HepG2 (cell line): ENCODE data around the gene MRPL18. TPM values are rescaled to one million over a fixed set of nuclear protein-coding genes. Genes with fewer than 3 reads are reported as not detected.
"Not testable (repeated sequence)": the region's sequence is repeated elsewhere in the genome, so short reads cannot be mapped to it uniquely, and the experiment has no call there.

Experiments
- ATAC-seq: fragments of 200-7000 bp; cut with Tn5 transposase; 3 replicates; pipeline ENCODE4 v1.9.1; 2020; ENCODE audit warnings: mild to moderate bottlenecking, moderate library complexity
- BruUV-seq: library from RNA; stranded (reverse); fragments of 400-500 nt; replicated peaks from 2 replicates; lab custom pipeline; 2021; lab: Mats Ljungman, UMichigan
- CTCF ChIA-PET: fragments of 300-600 bp; formaldehyde crosslinking; extraction: SDS; loops from one replicate; lab custom pipeline; 2021; ENCODE audit warnings: low total read pairs, inconsistent platforms, low intra/inter-chr PET ratio; lab: Yijun Ruan, JAX
- POLR2A ChIA-PET: fragments of 350-600 bp; sonication (Branson Sonifier 250); formaldehyde crosslinking; loops from one replicate; lab custom pipeline; 2020; ENCODE audit warnings: antibody characterized with exemption, inconsistent platforms; lab: Yijun Ruan, JAX
- DNase-seq: peaks from one replicate; pipeline ENCODE4 v3.0.0-alpha.2; 2015; ENCODE audit warnings: low spot score
- FAIRE-seq: peaks from 3 replicates; lab custom pipeline; 2011; peaks lifted over from hg19 to GRCh38; lab: Jason Lieb, UNC
- H2AFZ ChIP-seq: one replicate; pipeline ENCODE4 v1.6.1; 2011; ENCODE audit warnings: low read length, inconsistent platforms
- H3K27ac ChIP-seq: fragments of 300-600 bp; 3 replicates; pipeline ENCODE4 v1.8.0; 2011; ENCODE audit warnings: mixed run types, mild to moderate bottlenecking, mixed read lengths, low read length, inconsistent platforms; ENCODE audit not compliant: insufficient read depth; ENCODE audit errors: extremely low read length
- H3K27me3 ChIP-seq, 2 experiments: fragments of 200-600 bp in 1 of 2; 2 replicates in 1 of 2; 3 replicates in 1 of 2; pipeline versions ENCODE4 v1.6.0 to v1.8.0; 2011; ENCODE audit warnings: low read length in 2 of 2, mild to moderate bottlenecking in 2 of 2, moderate library complexity in 2 of 2, inconsistent platforms in 1 of 2; ENCODE audit not compliant: insufficient read depth in 2 of 2, control insufficient read depth in 1 of 2
- H3K36me3 ChIP-seq, 2 experiments: fragments of 200-600 bp in 1 of 2; replicated peaks in 1 of 2; 2 replicates in 1 of 2; 3 replicates in 1 of 2; pipeline versions ENCODE4 v1.5.1 to v1.8.0; 2011; ENCODE audit warnings: low read length in 2 of 2, inconsistent platforms in 1 of 2; ENCODE audit not compliant: insufficient read depth in 2 of 2, control insufficient read depth in 1 of 2
- H3K4me1 ChIP-seq: 2 replicates; pipeline ENCODE4 v1.5.1; 2012; ENCODE audit warnings: low read length, inconsistent platforms; ENCODE audit not compliant: insufficient read depth
- H3K4me2 ChIP-seq: 2 replicates; pipeline ENCODE4 v1.6.0; 2011; ENCODE audit warnings: low read depth, low read length, inconsistent platforms
- H3K4me3 ChIP-seq, 3 experiments: fragments of 200-600 bp in 1 of 3; sonication (generic), shearing (Covaris generic) in 1 of 3; replicated peaks in 1 of 3; 2 replicates each; pipeline ENCODE4 v1.5.1; 2011 to 2016; ENCODE audit warnings: low read length in 3 of 3, inconsistent platforms in 2 of 3, low read depth in 2 of 3, mild to moderate bottlenecking in 2 of 3, control low read depth in 1 of 3, mixed read lengths in 1 of 3; ENCODE audit not compliant: insufficient read depth in 1 of 3
- H3K79me2 ChIP-seq: one replicate; pipeline ENCODE4 v1.6.1; 2011; ENCODE audit warnings: low read length, inconsistent platforms; ENCODE audit not compliant: insufficient read depth
- H3K9ac ChIP-seq: 2 replicates; pipeline ENCODE4 v1.6.0; 2011; ENCODE audit warnings: mild to moderate bottlenecking, low read depth, low read length, inconsistent platforms; ENCODE audit not compliant: insufficient read depth
- H3K9me3 ChIP-seq: 2 replicates; pipeline ENCODE4 v1.5.1; 2012; ENCODE audit warnings: mild to moderate bottlenecking, low read length
- H4K20me1 ChIP-seq: 2 replicates; pipeline ENCODE4 v1.6.0; 2011; ENCODE audit warnings: inconsistent platforms, mild to moderate bottlenecking, low read length, moderate library complexity; ENCODE audit not compliant: insufficient read depth
- ATRX ChIP-seq: sonication (generic); formaldehyde crosslinking; IDR thresholded peaks from 2 replicates; pipeline ENCODE4 v1.4.0; 2020; ENCODE audit warnings: missing genetic modification reagents, borderline replicate concordance
- LCORL ChIP-seq, 2 experiments: fragments of 450-650 bp in 1 of 2; sonication (generic) in 1 of 2; formaldehyde crosslinking in 1 of 2; IDR thresholded peaks; 2 replicates each; pipeline versions ENCODE4 v1.5.0 to v1.6.1; 2017 to 2020; ENCODE audit warnings: antibody characterized with exemption in 1 of 2, missing genetic modification reagents in 1 of 2
- RBM22 ChIP-seq: fragments of 200-400 bp; formaldehyde crosslinking; optimal IDR thresholded peaks from 2 replicates; pipeline ENCODE3; 2017; ENCODE audit warnings: mild to moderate bottlenecking, low read length, moderate library complexity
- WGBS: methylation state at CpG from one replicate; pipeline ENCODE4 v1.1.6; 2017; ENCODE audit warnings: low lambda C conversion rate; 5-methylcytosine and 5-hydroxymethylcytosine counted together
- in situ Hi-C: cut with HindIII; loops from 2 replicates; pipeline ENCODE4 v1.10.0; 2017; ENCODE audit warnings: low pct_unique_long_range_greater_than_20kb; ENCODE audit not compliant: extremely low pct_ligation_motif_present
- intact Hi-C: fragments of 100-400 bp; cut with micrococcal nuclease; formaldehyde crosslinking; loops from one replicate; pipeline ENCODE4 v1.10.0; 2022; ENCODE audit not compliant: unreplicated experiment
- polyA plus RNA-seq, 8 experiments: library from polyadenylated mRNA; depleted of rRNA in 3 of 8; stranded (reverse) in 7 of 8; unstranded in 1 of 8; fragments of >200 nt; fragmentation: Illumina TruSeq in 4 of 8; extraction: Trizol in 4 of 8; gene quantifications; 2 replicates each; pipeline versions ENCODE4 v1.2.1 to v1.2.3, GENCODE V29; 2011 to 2016; ENCODE audit warnings: low read depth in 4 of 8, missing spikeins in 1 of 8, mixed read lengths in 1 of 8; ENCODE audit not compliant: insufficient read depth in 1 of 8
- total RNA-seq, 5 experiments: library from RNA; depleted of rRNA; stranded (reverse); fragments of >200 nt; fragmentation: Illumina TruSeq; extraction: Trizol; gene quantifications; 2 replicates each; pipeline ENCODE4 v1.2.3, GENCODE V29; 2016; ENCODE audit warnings: low read depth in 1 of 5
- TF ChIP-seq, protein P1 (sequence below): sonication (generic); formaldehyde crosslinking; IDR thresholded peaks from 2 replicates; pipeline ENCODE4 v1.4.0; 2020; ENCODE audit warnings: mild to moderate bottlenecking, missing genetic modification reagents

The MRPL18 gene
- total and polyA plus RNA-seq, 2 of the 13 experiments (the other 11 are each of a cell fraction or from before 2014, with no cell fraction given), result 85.6 to 176 TPM

- H4K20me1 ChIP-seq, ATAC-seq, H2AFZ ChIP-seq, H3K4me2 ChIP-seq, H3K27me3 ChIP-seq, FAIRE-seq, CTCF ChIA-PET, H3K27ac ChIP-seq, in situ Hi-C loops, intact Hi-C loops, H3K4me3 ChIP-seq, H3K4me1 ChIP-seq, H3K9ac ChIP-seq, BruUV-seq, H3K9me3 ChIP-seq, DNase-seq, POLR2A ChIA-PET: not testable (repeated sequence)
- H3K79me2 ChIP-seq, result peaks cover 13% of the 10 kb centered on the region
- WGBS, result 97% methylated on average over 7 of the region's 7 CpGs
- peaks cover 25 to 88% of the 10 kb centered on the region in 2 experiments for H3K36me3 ChIP-seq
Observed at GRCh38 chr6:159748127-159748526, 42.1 kb upstream of the MRPL18 start.

- CTCF ChIA-PET, result no interaction called here
- Histone ChIP-seq H3K4me1 (no peaks in the 10 kb centered on the region), H3K9me3 (no peaks in the 10 kb centered on the region), H3K9ac (no peak overlapping the region), H2AFZ (no peak overlapping the region), H4K20me1 (no peaks in the 10 kb centered on the region), H3K4me2 (no peak overlapping the region)
- FAIRE-seq, result no peak
- no TSS peak for BruUV-seq
- POLR2A ChIA-PET, result interaction anchor here (1.3 kb wide), 2 partner anchors 11 to 25 kb away, joined by 5 to 6 read pairs; partner anchors contain the start of genes ACAT2 and WTAP
- intact Hi-C loops, result no loop called here
- no peak for DNase-seq
- WGBS, result 96% methylated on average over 3 of the region's 3 CpGs
- TF ChIP-seq, protein P1, sequence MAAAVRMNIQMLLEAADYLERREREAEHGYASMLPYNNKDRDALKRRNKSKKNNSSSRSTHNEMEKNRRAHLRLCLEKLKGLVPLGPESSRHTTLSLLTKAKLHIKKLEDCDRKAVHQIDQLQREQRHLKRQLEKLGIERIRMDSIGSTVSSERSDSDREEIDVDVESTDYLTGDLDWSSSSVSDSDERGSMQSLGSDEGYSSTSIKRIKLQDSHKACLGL (CRISPR knock-in tag), result no peak
- TF ChIP-seq LCORL (IDR thresholded peaks at IDR 0.05) (no peak), LCORL (CRISPR knock-in tag; IDR thresholded peaks at IDR 0.05) (no peak), ATRX (CRISPR knock-in tag) (no peak), RBM22 (peak; percentile 66)
- TF ChIP-seq, all 625 proteins: peak for 1
- Histone ChIP-seq H3K79me2 (peaks cover 4% of the 10 kb centered on the region), H3K4me3 (no peak overlapping the region), H3K27me3 (no peaks in the 10 kb centered on the region), H3K36me3 (peaks cover 16 to 83% of the 10 kb centered on the region in 2 experiments), H3K27ac (no peak overlapping the region)
- ATAC-seq, result no peak
- in situ Hi-C loops, result no loop called here
Observed at GRCh38 chr6:159751448-159751847, 38.8 kb upstream of the MRPL18 start.
